NCI-H82 (cell line): Measurements from ENCODE around the gene STXBP5.
"Not testable (repeated sequence)": the region's sequence is repeated elsewhere in the genome, so short reads cannot be mapped to it uniquely, and the experiment has no call there.

Experiments used
- DNase-seq: peaks from one replicate; lab custom pipeline; 2025; lab: John Stamatoyannopoulos, UW

STXBP5 gene

DNA sequence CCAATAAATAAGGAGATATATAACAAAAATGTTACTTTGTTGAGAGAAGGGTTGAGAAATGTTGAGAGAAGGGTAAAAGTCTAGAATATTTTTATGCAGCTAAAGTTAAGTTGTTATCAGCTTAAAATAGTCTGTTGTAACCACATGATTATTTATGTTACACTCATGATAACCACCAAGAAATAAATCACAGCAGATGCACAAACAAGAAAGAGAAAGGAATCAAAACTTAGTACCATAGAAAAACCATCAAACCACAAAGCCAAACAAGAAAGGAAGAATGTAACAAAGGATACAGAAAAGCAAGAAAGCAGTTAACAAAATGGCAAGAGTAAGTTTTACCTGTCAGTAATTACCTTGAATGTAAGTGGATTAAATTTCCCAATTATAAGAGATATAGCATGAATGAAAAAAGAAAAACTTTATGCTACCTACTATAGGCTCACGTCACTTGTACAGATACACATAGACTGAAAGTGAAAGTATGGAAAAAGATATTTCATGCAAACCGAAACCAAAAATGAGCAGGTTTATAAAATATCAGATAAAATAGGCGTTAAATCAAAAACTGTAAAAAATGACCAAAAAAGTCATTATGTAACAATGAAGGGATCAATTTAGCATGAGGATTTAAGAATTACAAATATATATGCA is 93.6 kb downstream of the STXBP5 start:
- DNase-seq = no peak

DNA sequence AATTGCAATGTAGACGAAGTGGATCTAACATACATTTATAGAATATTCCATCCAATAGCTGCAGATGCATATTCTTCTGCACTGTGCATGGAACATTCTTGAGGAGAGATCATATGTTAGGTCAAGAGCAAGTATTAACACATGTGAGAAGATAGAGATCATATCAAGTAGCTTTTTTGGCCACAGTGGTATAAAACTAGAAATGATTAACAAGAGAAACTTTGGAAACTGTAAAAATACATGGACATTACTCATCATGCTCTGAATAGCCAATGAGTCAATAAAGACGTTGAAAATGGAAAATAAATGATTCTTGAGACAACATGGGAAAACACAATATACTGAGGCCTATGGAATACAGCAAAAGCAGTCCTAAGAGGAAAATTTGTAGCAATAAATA is 94.2 kb downstream of the STXBP5 start:
- DNase-seq = no peak

DNA sequence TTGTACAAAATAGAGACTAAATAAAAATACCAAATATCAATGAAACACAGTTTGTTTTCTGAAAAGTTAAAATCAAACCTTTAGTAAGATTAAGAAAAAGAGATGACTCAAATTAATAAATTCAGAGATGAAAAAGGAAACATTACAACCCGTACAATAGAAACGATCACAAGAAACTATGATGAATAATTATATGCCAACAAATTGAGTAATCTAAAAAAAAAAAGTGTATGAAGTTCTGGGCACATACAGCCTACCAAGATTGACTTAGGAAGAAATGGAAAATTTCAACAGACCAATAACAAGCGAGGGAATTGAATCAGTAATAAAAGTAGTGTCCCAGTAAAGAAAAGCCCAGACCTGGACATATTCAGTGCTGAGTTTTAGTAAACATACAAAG is 94.8 kb downstream of the STXBP5 start:
- no peak for DNase-seq

DNA sequence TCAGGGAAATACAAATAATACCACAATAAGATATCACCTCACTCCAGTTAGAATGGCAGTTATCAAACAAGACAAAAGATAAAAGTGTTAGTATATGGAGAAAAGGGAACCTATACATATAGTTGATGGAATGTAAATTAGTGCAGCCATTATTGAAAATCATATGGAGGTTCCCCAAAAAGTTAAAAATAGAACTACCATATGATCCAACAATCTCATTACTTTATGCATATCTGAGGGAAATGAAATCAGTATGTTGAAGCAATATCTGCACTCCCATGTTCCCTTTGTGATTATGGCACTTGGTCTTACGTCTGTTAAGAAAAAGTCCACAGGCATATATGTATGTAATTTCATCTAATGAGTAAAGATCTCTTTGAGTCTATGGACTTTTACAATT is 96.9 kb downstream of the STXBP5 start:
- DNase-seq = no peak

DNA sequence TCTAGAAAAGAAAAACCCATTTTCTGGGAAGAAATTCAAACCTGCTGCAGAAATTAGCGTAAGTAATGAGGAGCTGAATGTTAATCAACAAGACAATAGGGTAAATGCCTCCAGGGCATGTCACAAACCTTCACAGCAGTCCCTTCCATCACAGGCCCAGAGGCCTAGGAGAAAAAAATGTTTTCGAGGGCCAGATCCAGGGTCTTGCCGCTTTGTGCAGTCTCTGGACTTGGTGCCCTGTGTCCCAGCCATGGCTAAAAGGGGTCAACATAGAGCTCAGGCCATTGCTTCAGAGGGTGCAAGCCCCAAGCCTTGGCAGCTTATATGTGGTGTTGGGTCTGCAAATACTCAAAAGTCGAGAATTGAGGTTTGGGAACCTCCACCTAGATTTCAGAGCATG is 99.8 kb downstream of the STXBP5 start:
- DNase-seq = no peak

DNA sequence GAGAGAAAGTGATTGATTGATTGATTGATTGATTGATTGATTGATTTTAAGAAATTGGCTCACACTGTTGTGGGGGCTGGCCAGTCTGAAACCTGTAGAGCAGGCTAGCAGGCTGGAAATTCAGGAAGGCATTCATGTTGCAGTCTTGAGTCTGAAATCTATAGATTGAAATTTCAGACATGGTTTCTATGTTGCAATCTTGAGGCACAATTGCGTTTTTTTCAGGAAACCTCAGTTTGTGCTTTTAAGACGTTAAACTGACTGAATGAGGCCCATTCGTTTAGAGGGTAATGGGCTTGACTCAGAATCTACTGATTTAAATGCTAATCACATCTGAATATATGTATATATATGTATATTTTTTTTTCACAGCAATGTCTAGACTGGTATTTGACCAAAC is 106.3 kb downstream of the STXBP5 start:
- no peak for DNase-seq

DNA sequence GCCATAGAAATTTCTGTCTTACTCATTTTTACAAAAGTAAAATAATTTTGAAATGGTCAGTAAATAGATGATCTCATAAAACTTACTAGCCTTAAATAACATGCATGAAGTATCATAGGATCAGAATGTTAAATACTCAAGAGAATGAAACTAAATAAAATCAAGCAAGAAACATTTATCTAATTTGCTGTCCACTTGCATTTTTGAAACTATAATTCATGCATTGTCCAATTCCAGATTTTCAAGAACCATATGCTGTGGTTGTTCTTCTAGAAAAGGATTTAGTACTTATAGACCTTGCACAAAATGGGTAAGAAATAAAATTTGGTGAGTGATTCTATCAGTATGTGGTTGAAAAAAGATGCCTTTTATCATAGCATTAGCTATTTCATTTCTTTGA is 107.0 kb downstream of the STXBP5 start:
- no peak for DNase-seq

DNA sequence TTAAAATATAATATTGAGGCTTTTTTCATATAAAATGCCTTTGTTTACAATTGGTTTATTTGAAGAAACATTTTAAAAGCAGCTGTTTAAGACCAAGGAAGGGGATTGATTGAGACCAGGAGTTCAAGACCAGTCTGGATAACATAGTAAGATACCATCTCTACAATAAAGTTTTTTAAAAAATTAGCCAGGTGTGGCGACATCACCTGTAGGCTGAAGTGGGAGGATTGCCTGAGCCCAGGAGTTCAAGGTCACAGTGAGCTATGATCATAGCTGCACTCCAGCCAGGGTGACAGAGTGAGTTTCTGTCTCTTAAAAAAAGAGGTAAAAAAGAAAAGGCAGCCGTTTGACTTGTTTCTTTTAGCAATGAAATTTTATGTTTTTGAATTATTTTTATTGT is 117.0 kb downstream of the STXBP5 start:
- no peak for DNase-seq

DNA sequence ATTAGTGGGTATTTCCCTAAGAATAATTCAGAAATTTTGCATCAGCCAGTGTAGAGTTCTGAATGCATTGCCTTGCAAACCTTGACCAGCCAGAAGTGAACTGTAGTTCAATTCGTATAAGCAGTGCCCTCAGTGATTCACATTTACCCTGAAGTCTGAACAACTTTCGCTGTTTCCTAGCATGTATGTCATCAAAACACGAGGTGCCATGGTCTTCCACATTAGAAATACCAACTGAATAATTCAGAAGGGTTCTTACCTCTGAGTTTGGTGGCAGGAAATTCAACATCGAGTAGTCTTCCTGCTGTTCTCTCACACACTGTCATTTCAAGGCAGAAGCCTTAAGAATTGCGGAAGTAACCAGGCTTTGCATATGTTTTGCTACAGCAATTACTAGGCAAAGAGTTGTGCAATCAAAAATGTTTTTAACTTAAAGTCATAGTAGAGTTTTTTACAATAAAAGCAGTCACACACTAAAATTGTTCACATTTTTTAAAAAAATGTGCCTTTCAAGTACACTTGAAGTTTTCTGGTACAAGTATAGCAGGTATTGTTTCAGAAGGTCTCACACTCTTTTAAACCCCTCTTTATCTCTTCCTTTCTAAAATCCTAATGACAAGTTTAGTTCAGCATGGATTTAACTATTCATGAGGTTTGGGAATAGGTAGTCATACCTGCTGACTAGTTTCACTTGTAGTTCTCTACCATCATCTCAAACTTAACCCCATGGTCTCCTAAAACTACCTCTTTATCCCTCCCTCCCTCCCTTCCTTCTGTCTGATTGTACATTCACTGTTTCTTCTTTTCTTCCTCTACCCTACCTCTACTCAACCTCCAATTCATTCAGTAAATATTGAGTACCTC is 118.3 kb downstream of the STXBP5 start:
- no peak for DNase-seq

DNA sequence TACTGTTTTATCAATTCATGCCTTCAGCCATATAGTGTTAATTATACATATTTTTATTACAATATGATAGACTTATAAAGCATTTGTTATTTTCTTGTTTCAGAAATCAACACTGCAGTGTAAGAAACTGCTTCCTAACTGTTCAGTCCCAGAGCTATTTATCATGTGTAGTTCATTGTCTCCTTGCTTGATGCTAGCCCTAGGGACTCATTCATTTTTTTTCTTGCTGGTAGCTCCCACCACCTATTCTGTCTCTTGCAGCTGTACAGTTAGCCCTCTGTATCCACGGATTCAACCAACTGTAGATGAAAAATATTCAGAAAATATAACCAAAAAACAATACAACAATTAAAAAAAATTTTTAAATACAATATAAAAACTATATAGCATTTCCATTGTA is 121.3 kb downstream of the STXBP5 start:
- no peak for DNase-seq

DNA sequence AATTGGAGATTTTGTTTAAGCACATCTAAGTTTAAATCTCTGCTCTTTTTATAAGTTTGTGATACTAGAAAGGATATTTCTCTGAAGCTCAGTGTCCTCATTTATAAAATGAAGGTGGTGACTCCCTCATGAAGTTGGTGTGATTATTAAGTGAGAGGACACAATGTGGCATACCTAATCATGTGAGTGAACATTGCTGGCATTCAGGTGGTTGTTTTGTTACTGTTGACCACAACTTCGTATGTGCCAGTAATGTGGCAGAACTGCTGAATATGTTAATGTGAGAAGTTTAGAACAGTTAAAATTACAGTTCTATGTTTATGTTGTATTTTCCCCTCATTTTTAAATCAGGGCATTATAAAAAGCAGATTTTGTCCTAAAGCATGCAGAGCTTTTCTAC is 127.2 kb downstream of the STXBP5 start:
- no peak for DNase-seq

DNA sequence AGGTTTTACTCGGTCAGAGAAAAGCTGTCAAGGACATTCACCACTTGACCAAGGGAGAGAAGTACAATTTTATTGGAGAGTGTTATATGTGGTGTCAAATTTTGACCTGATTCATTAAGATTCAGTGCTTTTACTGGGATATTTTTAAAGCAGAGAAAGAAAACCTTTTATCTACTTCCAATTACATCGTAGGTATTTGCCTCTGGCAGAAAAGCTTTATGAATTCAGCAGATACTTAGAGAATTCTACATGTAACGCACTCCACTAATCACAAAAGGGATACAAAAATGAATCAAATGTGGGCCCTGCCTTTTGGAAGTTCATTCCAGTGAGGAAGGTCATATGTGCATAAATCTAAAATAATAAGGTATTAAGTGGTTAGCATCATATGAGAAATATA is 133.7 kb downstream of the STXBP5 start:
- no peak for DNase-seq

DNA sequence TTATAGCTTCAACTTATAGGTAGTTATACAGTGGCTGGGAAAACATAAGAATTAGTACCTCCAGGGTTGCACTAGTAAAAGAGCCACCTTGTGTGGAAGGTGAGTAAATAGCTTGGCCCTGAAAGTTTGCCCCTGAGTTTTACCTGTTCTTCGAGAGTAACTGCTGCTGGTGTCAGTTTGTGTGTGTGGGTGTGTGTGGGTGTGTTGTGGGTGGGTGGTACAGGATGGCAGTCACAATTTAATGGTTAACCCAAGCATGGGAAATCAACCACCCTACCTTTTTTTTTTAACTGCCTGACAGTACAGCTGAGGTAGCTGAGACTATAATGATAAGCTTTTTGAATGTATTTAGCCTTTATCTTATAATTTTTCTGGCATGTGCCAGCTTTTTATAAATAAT is 137.3 kb downstream of the STXBP5 start:
- DNase-seq = no peak

DNA sequence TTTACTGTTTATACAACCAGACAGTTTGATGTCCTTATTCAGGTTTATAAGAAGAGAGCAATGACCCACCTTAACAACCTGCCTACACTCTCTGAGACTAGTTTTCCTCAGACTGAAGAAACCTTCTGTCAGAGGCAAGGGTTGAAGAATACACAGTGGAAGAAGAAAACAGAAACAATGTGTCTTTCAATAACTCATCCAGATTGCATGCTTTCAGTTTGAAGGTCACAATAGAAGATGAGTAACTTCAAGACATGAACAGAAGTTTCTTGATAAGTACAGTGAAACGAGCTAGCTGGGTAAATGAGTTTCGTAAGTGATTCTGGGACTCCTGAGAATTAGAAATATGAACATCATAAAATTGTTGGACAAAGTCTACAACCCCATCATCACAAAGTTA is 141.7 kb downstream of the STXBP5 start:
- no peak for DNase-seq

DNA sequence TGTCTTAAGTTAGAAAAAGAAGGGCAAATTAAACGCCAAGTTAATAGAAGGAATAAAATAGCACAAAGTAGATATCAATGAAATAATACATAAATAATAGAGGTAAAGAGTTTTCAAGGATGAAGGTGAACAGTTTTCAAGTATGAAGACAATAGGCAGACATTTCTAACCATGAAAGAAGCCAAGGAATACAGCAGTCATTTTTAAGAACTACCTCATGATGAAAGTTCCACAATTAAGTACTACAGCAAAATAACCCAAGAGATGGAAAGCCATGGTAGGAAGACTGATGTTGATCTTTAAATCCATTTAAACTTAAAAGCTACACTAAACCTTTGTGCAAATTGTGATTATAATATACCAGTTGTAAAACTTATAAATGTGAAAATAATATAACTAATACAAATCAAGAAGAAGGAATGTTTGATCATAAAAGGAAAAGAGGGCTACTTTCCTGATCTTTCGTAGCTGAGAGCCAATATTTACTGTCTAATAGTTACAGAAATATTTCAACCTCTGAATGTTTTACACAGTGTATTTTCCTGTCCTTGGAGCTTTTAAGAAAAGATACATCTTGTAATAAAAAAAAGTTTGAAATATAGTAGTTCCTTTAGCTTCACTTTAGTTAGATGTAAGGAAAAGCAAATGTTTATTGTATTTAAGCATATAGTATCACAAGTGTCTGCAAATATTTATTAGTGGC is 143.1 kb downstream of the STXBP5 start:
- DNase-seq = no peak

DNA sequence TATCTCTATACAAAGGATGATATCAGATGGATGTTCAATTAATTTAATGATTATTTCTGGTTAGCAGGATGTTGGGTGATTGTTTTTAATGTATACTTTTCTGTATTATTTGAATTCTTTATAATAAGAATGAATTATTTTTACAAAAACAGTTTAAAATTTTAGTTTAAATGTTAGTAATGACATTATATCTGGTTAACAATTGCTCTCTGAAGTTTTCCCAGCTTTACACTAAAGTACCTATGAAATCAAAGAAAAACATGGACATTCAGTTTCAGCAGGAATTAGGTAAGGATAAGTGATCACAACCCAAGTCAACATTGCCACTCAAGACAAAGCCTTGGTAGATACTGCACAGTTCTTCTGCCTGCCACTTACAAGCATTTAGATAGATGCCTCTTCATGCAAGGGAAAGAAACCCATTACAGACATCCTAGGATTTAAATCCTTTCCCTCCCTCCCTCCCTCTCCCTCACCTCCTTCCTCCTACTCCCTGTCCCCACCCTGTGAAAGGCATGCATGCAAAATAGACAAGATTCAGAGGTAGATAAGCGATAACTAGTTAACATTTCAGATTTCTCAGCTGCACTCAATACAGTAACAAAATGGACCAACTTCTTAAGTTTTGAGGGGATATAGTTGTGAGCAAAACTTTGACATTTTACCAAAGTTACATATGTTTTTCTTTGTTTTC is 143.8 kb downstream of the STXBP5 start:
- DNase-seq = no peak

DNA sequence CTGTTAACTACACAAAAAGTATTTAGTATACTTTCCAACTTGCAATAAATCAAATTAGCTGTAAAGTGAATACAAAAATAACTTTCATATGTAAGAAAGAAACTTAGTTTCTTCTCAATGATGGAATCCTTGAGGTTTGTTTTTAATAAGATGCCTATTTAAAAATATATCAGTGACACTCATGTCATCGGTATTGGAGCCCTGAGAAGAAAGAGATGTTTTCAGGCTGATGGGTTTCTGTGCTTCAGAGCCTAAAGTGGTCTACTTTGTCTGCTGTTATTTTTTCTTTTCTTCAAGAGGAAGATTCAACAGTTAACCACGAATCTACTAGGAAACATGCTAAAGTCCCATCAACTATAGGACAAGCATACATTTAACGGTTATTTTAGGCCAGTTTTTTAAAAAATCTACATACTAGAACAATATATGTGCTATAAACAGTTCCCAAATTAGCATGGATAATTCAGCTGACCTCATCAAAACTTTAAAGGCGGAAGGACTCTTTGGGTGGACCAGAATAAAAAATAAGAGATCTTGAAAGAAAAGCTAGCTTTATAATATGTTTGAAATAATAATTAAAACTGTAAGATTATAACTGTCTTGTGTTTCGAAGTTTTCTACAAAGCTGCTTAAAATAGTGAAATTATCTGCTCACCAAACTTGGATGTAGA is 157.2 kb downstream of the STXBP5 start:
- DNase-seq = no peak

DNA sequence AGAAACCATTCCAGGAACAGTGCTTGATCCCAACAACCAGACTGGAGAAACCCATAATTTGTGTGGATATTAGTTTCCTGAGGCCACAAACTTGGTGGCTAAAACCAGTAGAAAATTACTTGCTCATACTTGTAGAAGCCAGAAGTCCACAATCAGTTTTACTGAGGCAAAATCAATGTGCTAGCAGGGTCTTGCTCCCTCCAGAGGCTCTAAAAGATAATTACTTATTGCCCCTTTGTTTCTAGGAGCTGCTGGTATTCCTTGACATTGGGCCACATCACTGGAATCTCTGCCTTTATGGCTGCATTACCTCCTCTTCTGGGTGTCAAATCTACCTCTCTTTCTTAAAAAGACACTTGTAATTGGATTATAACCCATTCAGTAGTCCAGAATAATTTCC is 162.1 kb downstream of the STXBP5 start:
- no peak for DNase-seq

DNA sequence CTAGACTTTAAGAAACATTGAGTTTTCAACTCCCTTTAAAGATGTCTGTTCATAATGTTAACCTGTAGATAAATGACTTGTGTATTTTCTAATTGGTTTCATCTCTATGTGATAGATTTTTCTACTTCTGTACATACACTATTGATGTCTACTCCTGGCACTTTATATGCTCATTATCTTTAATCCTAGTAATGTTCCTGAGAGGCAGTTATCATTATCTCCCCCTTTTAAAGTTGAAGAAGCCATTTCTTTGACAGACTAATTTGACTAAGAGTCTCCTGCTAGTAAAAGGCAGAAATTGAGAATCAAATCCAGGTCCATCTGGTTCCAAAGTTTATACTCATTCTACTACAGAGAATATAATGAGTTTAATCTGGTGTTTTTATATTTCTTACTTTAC is 167.1 kb downstream of the STXBP5 start:
- DNase-seq = no peak

DNA sequence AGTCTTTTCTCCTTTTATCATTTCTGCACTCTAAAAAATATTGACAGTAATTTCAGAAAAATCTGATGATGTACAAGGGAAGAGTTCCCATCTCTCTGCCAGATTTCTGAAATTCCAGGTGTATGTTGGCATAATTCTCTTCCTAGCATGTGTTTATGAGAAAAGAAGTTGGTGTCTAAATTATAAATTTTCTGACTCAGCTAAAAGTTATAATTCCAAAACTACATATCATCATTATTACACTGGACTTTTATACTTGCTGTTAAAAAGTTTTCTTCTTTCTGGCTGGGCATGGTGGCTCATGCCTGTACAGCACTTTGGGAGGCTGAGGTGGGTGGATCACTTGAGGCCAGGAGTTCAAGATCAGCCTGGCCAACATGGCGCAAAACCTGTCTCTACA is 168.6 kb downstream of the STXBP5 start:
- no peak for DNase-seq

DNA sequence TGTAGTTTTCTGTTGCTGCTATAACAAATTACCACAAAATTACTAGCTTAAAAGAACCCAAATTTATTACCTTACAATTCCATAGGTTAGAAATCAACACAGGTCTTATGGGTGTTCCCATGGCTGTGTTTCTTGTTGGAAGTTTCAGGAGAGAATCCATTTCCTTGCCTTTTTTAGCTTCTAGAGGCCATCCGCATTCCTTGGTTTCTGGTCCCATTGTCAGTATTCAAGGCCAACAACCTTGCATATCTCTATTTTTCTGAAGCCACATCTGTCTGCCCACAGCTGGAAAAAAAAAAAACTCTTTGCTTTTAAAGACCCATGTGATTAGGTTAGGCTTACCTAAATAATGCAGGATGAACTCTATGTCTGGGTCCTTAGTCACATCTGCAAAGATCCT is 174.6 kb downstream of the STXBP5 start:
- no peak for DNase-seq

DNA sequence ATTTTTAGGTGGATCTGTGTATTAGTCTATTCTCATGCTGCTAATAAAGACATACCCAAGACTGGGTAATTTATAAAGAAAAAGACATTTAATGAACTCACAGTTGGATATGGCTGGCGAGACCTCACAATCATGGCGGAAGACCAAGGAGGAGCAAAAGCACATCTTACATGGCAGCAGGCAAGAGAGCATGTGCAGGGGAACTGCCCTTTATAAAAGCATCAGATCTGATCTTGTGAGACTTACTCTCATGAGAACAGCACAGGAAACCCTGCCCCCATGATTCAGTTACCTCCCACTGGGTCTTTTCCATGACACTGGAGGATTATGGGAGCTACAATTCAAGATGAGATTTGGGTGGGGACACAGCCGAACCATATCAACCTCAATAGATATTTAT is 176.6 kb downstream of the STXBP5 start:
- not testable (repeated sequence) for DNase-seq
